GM11168 (cell line): ENCODE results near the gene MAD1L1.

Experiments
- in situ Hi-C: fragments of 300-500 bp; cut with MboI; formaldehyde crosslinking; loops from one replicate; pipeline ENCODE4 v1.12.0; 2022; ENCODE audit warnings: low sequenced_read_pairs; ENCODE audit not compliant: unreplicated experiment

Gene MAD1L1

GRCh38 chr7:1956141-1956540 lies 276.6 kb downstream of the MAD1L1 start:
- in situ Hi-C loops: no loop called here

- in situ Hi-C loops: no loop called here
These were observed 278.3 kb downstream of the MAD1L1 start for GRCh38 chr7:1954366-1955004.

GRCh38 chr7:1953199-1954190 lies 279.2 kb downstream of the MAD1L1 start:
- in situ Hi-C loops: no loop called here

GRCh38 chr7:1952781-1953180 lies 280.0 kb downstream of the MAD1L1 start:
- in situ Hi-C loops: no loop called here

- in situ Hi-C loops: no loop called here
These were observed 280.5 kb downstream of the MAD1L1 start for GRCh38 chr7:1952169-1952760.

GRCh38 chr7:1951600-1951999 lies 281.1 kb downstream of the MAD1L1 start:
- in situ Hi-C loops: no loop called here

- in situ Hi-C loops: no loop called here
These were observed 281.6 kb downstream of the MAD1L1 start for GRCh38 chr7:1951159-1951536.

- in situ Hi-C loops: no loop called here
These were observed 282.1 kb downstream of the MAD1L1 start for GRCh38 chr7:1950452-1951158.

GRCh38 chr7:1950066-1950451 lies 282.7 kb downstream of the MAD1L1 start:
- in situ Hi-C loops: no loop called here

- in situ Hi-C loops: no loop called here
These were observed 283.1 kb downstream of the MAD1L1 start for GRCh38 chr7:1949681-1950055.

GRCh38 chr7:1948887-1949680 lies 283.7 kb downstream of the MAD1L1 start:
- in situ Hi-C loops: no loop called here

GRCh38 chr7:1948301-1948796 lies 284.4 kb downstream of the MAD1L1 start:
- in situ Hi-C loops: no loop called here

GRCh38 chr7:1947586-1948217 lies 285.0 kb downstream of the MAD1L1 start:
- in situ Hi-C loops: no loop called here

- in situ Hi-C loops: no loop called here
These were observed 285.8 kb downstream of the MAD1L1 start for GRCh38 chr7:1946773-1947450.

- in situ Hi-C loops: no loop called here
These were observed 286.5 kb downstream of the MAD1L1 start for GRCh38 chr7:1946025-1946772.

- in situ Hi-C loops: no loop called here
These were observed 287.2 kb downstream of the MAD1L1 start for GRCh38 chr7:1945558-1945957.

GRCh38 chr7:1944619-1945210 lies 288.0 kb downstream of the MAD1L1 start:
- in situ Hi-C loops: no loop called here
